Measurements from ENCODE around the gene FARP1. TPM values are rescaled to one million over a fixed set of nuclear protein-coding genes. Genes with fewer than 3 reads are reported as not detected.

The FARP1 gene
- polyA plus RNA-seq, 3 donors, result 8.3 to 20.7 (median 9.6) TPM

DNA sequence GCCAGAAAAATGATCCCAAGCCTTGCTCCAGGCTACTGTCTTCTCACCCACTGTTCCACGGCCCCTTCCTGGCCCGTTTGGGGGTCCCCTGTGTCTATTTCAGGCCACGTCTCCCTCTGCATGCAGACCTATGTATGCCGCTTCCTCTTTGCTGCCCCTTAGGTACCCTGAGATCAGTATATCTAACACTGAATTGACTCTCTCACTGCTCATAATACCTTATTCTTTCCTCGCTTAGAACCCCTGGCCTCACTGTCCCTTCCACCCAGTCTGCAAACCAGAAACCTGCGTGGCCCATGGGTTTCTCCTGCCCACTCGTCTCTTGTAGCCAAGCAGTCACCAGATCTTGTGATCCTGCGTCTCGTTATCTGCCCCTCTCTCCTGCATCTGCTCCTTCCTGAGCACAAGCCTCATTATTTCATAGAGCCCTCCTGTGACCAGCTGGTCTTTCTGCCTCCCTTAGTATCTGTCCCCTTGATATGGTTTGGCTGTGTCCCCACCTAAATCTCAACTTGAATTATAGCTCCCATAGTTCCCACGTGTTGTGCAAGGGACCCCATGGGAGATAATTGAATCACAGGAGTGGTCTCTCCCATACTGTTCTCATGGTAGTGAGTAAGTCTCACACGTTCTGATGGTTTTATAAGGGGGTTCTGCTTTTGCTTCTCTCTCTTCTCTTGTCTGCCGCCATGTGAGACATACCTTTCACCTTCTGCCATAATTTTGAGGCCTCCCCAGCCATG lies 143.1 kb downstream of the FARP1 start:
- WGBS, 3 donors, result 83 to 86% (median 86%) methylated on average over 12 of the region's 12 CpGs

DNA sequence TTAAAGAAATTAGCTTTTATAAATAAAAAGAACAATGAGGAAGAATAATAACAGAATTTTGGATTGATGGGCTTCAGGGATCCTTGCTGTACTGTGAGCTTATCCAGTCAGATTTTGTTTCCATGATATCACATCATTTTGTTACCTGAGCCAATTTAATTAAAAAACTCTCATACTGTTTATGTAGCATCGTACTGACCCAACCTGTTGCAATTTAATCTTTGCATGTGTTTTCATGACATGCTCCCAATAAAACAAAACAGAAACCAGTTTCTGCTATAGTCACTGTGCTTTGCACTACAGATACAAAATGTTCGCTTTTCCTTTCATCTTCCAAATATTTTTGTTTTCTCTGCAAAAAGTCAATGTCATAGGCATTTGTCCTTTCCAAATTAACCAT lies 143.9 kb downstream of the FARP1 start:
- WGBS, 3 donors, result 62 to 91% (median 90%) methylated on average over 2 of the region's 2 CpGs
- no peak overlapping the region for H3K27ac ChIP-seq (ENCODE audit: low read depth, low read length)

More for the DNA sequence above, 143.1 kb downstream of the FARP1 start:
- H3K27ac ChIP-seq (ENCODE audit: low read depth, low read length), result no peak overlapping the region

DNA sequence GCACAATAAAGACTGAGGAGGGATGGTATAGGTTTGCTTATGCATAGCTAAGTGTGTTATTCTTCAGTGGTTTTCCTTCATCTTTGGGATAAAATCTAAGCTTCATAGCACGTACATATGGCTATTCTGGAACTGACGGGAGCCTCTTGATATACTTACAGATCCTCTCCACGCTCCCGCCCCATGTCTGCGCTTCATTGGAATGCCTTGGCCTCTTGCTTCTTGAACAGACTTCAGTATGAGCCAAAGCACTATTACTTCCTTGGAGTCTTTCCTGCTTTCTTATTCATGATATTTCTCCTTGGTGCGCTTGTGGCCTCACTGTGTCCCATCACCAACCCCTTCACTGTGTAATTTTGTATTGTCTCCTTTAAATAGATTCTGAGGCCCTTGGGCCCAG lies 145.3 kb downstream of the FARP1 start:
- H3K27ac ChIP-seq (ENCODE audit: low read depth, low read length), result no peak overlapping the region
- 94 to 97% (median 95%) methylated on average over 6 of the region's 6 CpGs for WGBS, 3 donors

DNA sequence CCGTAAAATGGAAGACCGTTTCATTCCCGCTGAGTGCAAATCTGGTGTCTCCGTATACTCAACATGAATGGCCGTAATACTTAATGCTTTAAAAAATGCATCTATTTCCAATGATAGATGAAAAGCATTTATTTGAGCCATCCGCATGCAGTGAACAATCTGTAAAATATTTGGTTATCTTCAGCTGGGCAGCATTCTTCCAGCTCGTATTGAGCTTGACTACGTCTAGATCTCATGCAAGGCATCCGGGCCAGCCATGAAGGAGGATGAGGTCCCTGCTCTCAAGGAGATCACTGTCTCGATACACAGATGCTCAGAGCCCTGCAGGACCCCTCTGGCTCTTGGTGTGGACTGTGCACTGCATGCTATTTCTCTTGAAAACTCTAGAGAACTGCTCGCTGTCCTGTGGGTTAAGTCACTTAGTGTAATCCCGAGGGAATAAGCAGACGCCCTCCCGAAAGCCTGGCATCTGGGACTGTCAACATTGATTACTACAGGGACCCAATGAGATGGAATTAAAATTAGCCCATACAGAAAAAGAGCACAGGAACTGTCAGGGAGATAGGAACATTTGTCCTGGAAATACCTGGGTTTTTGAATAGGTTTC lies 146.5 kb downstream of the FARP1 start:
- H3K27ac ChIP-seq (ENCODE audit: low read depth, low read length), result no peak overlapping the region
- 92 to 94% (median 93%) methylated on average over 14 of the region's 14 CpGs for WGBS, 3 donors

DNA sequence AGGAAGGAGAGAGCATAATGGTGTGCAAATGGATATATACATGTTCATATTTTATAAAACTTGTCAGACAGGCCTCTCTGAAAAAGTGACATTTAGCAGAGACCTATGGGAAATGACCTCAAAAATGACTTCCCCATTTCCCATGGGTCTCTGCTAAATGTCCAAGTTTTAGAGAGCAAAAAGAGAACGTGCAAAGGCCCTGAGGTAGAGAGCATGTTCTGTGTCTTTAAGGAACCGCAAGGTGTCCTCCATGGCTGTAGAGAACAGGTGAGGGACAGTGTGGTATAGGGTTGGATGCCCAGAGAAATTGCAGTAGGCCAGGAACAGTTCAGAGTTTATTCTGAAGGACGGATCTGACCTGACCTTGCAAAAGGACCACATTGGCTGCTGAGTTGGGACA lies 147.4 kb downstream of the FARP1 start:
- WGBS, 3 donors, result 95 to 99% (median 95%) methylated on average over 3 of the region's 3 CpGs
- no peak overlapping the region for H3K27ac ChIP-seq (ENCODE audit: low read depth, low read length)

DNA sequence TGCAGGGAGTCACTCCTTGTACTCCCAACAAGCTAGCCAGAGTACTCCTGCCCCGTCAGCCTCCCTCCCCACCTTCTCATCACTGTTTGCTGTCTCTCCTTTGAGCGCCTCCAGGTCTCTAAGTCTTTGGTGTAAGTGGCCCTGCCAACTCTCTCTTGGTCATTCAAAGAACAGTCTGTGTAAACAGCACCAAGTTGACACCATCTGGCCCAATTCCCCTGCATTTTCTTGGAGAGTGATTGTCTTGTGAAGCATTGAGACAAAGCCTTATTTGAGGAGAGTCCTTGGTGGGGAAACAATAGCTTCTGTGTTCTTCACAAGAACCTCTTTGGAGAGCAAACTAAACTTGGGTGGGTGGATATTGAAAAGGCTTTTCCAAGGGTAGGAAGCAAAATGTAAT lies 148.8 kb downstream of the FARP1 start:
- 39 to 89% (median 87%) methylated on average over 2 of the region's 2 CpGs for WGBS, 3 donors

DNA sequence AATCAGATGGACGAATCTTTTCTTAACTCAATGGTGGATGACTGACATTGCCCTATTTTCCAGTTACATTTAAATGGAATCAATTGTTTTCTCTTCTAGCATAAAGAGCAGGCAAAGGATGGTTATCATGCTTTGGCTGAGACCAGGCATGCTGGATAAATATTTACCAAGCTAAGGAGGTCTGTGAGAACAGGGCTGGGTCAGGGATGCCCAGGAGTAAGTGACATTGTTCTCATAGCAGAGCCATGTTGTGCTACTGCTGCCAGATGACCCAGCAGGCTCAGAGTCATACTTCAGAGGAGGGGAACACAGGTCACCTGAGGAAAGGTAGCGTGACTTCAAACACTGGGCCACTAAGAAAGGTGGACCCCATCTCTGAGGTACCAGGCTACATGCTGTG lies 150.2 kb downstream of the FARP1 start:
- WGBS, 3 donors, result 40 to 96% (median 93%) methylated on average over 2 of the region's 2 CpGs
- H3K27ac ChIP-seq (ENCODE audit: low read depth, low read length), result no peak overlapping the region

More for the DNA sequence above, 148.8 kb downstream of the FARP1 start:
- H3K27ac ChIP-seq (ENCODE audit: low read depth, low read length), result no peak overlapping the region

DNA sequence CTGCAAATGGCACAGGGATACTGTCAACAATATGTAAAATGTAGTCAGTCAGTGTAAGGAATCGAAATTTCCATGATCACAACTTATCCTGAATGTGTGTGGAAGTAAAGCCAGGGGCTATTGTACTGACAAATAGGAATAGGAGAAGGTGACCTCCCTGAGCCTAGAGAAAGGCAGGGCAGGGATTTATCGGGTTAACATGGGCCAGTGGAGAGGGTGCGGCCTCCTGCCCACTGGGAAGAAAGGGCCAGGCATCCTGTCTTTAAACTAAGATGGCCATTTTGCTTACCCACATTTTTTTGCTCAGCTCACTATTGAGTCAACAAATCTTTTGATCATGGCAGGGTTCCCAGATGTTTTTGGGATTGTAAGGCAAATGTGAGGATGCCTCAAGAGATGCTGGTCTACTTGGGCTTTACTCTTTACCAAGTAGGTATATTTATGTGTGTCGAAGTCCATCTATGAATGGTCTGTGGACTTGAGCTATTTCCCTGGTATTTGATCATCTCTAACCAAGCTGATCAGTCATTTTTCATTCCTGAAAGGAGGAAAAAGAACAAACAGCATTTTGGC lies 150.8 kb downstream of the FARP1 start:
- 81 to 86% (median 85%) methylated on average over 4 of the region's 4 CpGs for WGBS, 3 donors

DNA sequence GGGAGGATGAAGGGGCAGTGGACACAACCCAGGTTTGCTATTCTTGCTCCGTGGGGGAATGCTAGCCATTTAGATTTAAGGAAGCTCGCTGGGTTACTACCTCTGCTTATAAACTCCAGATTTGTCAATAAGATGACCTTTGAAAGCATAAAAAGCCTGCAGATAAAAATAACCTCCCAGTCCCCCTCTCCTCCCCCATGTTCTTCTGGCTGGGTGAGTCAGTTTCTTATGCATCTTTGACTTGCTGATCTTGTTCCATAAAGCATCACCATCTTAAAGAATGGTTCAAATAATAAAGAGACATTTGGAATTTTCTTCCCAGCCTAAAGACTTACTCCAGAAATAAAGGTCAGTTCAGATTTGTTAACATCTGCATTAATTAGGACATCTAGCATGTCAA lies 152.5 kb downstream of the FARP1 start:
- WGBS, 3 donors, result 81 to 98% (median 83%) methylated on average over 2 of the region's 2 CpGs
- no peak overlapping the region for H3K27ac ChIP-seq (ENCODE audit: low read depth, low read length)

More for the DNA sequence above, 150.8 kb downstream of the FARP1 start:
- no peak overlapping the region for H3K27ac ChIP-seq (ENCODE audit: low read depth, low read length)

DNA sequence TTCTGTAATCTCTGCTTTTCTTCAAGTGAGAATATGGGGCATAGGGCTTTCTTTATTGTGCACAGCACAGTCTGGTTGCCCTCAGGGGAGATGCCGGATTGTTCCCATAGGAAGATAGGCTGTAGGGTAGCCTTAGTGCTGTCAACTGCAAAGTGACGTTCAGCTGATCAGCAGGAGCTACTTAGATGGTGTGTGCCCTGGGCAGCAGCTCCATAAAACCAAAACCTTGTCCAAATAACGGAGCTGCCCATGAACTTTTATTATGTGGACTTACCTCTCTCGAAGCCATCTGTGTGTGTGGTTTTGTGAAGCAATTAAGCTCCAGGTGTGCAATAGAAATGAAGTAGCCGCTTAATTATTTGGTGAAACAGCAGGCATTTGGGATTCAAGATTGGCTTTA lies 154.2 kb downstream of the FARP1 start:
- H3K27ac ChIP-seq (ENCODE audit: low read depth, low read length), result no peak overlapping the region
- 85 to 91% (median 88%) methylated on average over 5 of the region's 5 CpGs for WGBS, 3 donors

DNA sequence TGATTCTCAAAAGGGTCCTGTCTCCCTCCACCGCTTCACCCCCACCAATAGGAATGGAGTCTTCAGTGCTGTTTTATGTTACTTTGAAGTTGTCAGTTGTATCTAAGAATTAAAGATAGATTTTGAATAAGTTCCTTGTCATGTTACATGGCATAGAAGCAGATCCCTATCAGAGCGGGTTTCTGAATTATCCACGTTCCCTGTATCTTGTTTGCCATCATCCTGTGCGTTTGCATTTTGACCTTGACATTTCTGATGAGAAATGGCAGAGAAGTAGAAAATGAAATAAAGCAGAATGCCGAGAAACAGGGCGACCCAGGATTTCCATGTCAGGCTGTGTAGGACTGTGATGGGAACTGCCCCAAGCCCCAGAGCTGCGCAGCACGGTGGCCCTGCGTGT lies 154.9 kb downstream of the FARP1 start:
- H3K27ac ChIP-seq (ENCODE audit: low read depth, low read length), result no peak overlapping the region
- 65 to 96% (median 94%) methylated on average over 9 of the region's 9 CpGs for WGBS, 3 donors

DNA sequence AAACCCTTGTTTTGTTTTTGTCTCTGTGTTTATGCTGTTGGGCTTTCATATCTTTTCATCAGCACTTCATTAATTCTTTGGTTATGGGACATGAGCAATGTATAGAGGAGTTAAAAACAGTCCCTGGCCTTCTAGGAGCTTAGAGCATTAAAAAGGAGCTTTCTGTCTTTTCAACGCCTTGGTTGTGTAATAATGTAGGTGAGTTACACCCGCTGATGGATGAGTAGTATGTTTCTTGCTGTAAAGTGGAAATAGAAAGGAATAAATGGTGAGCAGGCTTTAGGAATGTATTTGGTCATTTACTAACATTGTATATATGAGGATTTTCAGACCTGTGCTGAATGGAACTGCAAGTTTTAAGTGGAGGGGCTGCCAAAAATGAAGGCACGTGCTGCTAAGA lies 155.7 kb downstream of the FARP1 start:
- no peak overlapping the region for H3K27ac ChIP-seq (ENCODE audit: low read depth, low read length)
- WGBS, 3 donors, result 55 to 71% (median 62%) methylated on average over 3 of the region's 3 CpGs

DNA sequence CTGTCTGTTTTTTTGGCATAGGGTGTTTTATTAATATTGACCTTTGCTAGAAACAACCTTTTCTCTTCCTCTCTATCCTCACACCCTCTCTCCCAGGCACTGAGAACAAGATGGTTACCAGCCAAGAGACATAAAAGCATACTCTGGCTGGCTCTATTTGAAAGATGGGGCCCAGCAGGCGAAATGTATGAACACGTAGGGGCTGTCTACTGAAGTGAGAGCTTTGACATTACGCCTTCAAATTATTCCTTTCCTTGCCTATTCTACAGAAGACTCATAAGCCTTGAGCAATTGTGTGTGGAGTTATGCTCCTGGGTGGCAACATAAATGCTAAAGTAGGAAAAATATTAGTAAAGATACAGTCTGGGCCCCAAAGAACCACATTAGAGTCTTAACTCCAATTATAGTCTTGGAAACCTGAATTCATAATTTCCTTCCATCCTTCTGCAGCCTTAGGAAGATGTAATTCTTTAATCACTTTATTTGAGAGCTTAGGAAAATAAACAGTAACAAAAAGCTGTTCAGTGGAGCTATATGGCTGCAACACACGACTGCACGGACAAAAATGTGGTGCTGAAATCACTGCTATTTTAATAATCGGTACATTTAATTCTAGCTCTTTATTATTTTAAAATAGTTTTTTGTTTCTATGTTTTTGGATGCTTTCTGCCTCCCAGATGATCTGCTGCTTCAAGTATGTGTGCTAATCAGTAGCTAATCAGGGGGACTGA lies 156.5 kb downstream of the FARP1 start:
- no peak overlapping the region for H3K27ac ChIP-seq (ENCODE audit: low read depth, low read length)
- WGBS, 3 donors, result 69 to 82% (median 80%) methylated on average over 6 of the region's 6 CpGs

DNA sequence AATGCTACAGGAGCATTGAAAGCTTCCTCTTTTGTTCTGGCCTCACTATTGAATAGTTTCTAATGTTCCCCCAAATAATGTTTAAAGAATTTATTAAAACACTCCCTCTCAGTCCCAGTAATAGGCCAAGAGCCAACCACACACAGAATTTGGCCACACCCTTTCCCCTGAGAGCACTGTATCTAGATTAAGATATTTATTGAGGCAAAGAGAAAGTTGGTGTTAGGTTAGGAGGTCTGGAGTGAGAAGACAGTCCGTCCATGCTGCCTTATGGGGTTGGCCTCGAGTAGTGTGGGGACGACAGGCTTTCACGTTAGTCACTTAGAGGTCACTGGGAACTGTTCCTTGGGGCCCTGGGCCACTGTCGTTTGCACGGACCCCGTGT lies 157.1 kb downstream of the FARP1 start:
- 54 to 74% (median 56%) methylated on average over 7 of the region's 7 CpGs for WGBS, 3 donors
- no peak overlapping the region for H3K27ac ChIP-seq (ENCODE audit: low read depth, low read length)

DNA sequence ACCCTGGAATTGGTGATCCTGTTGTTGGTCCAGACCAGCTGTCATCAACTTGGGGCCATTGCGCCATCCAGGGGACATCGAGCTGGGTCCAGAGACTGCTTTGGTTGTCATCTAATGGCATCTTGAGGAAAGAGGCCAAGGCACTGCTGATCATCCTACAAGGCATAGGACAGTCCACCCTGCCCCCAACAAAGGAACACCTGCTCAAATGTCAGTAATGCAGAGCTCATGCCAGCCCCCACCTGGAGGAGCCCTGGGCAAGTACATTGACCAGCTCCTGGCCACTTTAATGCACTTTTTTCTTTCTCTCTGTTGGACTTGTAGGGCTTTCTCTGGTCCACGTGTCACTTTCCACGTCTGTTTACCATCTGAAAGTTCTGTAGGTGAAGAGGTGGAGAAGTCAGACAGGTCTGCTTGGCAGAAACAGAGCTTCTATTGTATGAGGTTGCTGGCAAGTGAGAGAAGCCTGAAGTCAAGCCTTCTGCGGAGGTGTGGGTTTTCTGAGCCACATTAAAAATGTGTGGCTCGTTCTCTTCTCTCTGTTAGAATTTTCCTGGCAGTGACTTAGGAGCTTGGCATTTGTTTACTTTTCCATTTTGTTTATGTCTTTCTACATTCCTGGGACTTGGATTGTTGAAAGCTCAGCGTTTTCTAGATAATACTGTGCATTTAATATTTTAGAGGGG lies 158.2 kb downstream of the FARP1 start:
- H3K27ac ChIP-seq (ENCODE audit: low read depth, low read length), result no peak overlapping the region
- 34 to 72% (median 63%) methylated on average over 7 of the region's 7 CpGs for WGBS, 3 donors

DNA sequence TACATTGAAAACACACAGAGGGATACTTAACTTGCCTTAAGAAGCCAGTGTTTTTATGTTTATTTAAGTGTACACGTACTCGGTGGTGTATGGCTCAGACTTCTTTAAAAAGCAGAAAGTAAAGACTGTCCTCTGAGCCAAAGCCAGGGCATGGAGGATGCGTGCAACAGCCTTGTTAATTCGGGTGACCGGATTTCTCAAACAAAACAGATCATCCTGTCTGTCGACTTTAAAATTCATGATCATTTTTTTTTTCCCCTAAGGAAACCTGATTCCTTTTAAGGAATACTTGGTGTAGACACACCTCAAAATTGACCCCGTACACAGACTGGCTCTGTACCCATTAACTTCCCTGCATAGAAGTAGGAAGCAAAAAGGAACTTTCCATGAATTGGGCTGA lies 158.8 kb downstream of the FARP1 start:
- H3K27ac ChIP-seq (ENCODE audit: low read depth, low read length), result no peak overlapping the region
- 42 to 68% (median 64%) methylated on average over 7 of the region's 7 CpGs for WGBS, 3 donors

DNA sequence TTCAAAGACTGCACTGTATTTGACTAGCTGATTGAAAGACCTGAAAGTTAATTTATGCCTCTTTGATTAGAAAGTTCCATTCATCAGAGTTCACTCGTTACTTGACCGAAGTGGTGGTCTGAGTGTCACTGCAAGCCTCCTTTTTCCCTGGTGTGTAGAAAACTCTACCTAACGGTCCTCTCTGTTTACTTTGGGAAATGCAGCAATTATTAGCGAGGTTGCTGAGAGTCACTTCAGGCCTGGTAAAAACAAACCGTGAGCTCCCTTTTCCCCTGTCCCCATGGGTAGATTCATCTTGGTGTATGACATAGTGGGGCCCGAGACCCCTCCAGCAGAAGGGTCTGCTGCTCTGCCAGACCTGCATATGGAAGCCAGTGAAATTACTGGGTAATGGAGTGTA lies 161.0 kb downstream of the FARP1 start:
- 84 to 90% (median 89%) methylated on average over 6 of the region's 6 CpGs for WGBS, 3 donors
- H3K27ac ChIP-seq (ENCODE audit: low read depth, low read length), result no peak overlapping the region

DNA sequence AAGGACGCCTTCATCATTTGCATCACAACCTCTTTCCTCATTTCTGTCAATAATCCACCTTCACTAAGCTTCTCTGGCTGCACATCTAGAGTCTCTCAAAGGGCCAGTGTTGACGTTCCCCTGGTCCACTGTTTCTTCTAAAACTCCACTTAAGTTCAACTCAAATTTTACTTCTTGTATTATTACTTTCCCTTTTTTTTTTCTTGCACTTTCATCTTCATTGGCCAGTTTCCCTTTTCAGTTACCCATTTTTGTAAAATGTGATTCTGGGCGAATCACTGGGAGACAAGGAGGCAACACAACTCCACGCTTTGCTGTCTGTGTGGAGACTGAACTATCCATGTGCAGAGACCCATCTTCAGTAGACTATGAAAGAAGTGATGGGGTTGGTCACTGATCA lies 162.8 kb downstream of the FARP1 start:
- WGBS, 3 donors, result 87 to 95% (median 94%) methylated on average over 4 of the region's 4 CpGs
- H3K27ac ChIP-seq (ENCODE audit: low read depth, low read length), result no peak overlapping the region
